ENCODE measurements around the gene YPEL1.
"Not testable (repeated sequence)": the region's sequence is repeated elsewhere in the genome, so short reads cannot be mapped to it uniquely, and the experiment has no call there.

The YPEL1 gene

DNA sequence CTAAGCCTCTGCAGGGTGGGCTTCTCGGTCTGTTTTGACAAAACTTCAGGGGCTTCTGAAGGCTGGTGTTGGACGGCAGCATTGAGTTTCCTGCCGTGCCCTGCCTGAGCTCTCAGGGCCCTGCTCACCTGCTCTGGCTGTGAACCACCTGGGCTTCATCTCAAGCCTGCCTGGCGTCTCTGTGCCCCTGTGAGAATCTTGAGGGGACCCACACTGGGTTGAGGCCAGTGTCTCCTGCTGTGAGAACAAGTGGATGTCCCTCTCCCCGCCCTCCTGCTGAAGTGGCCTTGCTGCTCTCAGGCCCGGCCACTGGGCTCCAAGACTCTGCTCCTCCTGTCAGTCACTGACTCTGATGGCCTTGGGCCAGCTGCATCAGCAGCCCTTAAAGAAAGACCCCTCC lies 39.5 kb downstream of the YPEL1 start:
- POLR2A ChIA-PET (ENCODE audit: low non-redundant PET), result no interaction called here
- CTCF ChIA-PET, result no interaction called here
- no peak for DNase-seq (ENCODE audit: low spot score)
- H3K27ac ChIP-seq, result peak overlapping the region; percentile 5; the same call in 1 of the 2 replicates
- TF ChIP-seq, protein P1, sequence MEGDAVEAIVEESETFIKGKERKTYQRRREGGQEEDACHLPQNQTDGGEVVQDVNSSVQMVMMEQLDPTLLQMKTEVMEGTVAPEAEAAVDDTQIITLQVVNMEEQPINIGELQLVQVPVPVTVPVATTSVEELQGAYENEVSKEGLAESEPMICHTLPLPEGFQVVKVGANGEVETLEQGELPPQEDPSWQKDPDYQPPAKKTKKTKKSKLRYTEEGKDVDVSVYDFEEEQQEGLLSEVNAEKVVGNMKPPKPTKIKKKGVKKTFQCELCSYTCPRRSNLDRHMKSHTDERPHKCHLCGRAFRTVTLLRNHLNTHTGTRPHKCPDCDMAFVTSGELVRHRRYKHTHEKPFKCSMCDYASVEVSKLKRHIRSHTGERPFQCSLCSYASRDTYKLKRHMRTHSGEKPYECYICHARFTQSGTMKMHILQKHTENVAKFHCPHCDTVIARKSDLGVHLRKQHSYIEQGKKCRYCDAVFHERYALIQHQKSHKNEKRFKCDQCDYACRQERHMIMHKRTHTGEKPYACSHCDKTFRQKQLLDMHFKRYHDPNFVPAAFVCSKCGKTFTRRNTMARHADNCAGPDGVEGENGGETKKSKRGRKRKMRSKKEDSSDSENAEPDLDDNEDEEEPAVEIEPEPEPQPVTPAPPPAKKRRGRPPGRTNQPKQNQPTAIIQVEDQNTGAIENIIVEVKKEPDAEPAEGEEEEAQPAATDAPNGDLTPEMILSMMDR (conservative IDR thresholded peaks at IDR 0.05; ENCODE audit: low read depth), result no peak

DNA sequence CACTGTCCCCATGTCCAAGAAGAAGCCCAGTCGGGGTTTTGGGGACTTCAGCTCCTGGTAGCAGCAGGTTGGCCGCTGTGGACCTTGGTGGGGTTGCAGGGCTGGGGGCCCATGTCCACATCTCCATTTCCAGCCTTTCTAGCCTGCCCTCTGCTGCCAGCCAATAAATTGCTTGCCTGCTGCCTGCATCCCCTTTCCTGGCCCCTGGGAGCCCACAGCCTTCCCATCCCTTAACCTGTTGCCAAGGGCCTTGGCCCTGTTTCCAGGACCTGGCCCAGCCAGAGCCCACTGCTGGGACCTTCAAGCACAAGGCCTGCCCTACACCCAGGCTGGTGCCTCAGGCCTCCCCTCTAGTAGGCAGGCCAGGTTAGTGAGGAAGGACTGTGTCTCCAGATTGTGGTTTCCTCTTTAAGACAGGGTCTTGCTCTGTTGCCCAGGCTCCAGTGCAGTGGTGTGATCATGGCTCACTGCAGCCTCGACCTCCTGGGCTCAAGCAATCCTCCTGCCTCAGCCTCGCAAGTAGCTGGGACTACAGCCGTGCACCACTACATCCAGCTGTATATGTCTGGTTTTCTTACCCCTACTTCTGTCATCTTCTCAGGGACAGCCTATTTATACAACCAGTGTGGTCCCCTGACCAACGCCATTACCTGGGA lies 40.0 kb downstream of the YPEL1 start:
- CTCF ChIA-PET, result no interaction called here
- POLR2A ChIA-PET (ENCODE audit: low non-redundant PET), result no interaction called here
- no peak for DNase-seq (ENCODE audit: low spot score)
- H3K27ac ChIP-seq, result no peak overlapping the region
- TF ChIP-seq, protein P1 (conservative IDR thresholded peaks at IDR 0.05; ENCODE audit: low read depth), result no peak

DNA sequence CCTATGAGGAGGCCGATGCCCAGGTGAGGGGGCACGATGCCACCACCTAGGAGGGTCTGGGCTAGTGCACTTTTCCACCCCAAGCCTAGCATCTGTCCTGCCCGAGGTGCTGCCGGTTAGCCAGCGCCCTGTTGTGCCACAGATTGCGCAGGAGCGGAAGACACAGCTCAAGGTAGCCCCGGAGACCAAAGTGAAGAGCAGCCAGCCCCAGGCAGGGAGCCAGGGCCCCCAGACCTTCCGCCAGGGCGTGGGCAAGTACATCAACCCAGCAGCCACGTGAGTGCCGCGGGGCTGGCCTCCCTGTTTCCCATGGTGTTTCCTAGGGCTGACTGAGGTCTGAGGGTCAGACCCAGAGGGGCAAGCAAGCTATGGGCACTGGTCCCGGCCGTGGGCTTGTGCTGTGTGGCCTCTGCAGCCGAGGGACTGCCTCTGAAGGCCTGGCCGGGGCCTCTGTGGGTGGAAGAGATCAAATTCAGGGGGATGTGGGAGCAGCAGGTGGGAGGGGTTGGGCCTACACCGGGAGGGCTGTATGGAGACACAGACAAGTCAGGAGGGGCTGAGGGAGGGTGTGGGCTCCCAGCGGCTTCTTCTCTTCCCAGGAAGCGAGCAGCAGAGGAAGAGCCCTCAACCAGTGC lies 40.7 kb downstream of the YPEL1 start:
- no peak overlapping the region for H3K27ac ChIP-seq
- POLR2A ChIA-PET (ENCODE audit: low non-redundant PET), result no interaction called here
- TF ChIP-seq, protein P1 (conservative IDR thresholded peaks at IDR 0.05; ENCODE audit: low read depth), result no peak
- DNase-seq (ENCODE audit: low spot score), result no peak
- CTCF ChIA-PET, result no interaction called here

DNA sequence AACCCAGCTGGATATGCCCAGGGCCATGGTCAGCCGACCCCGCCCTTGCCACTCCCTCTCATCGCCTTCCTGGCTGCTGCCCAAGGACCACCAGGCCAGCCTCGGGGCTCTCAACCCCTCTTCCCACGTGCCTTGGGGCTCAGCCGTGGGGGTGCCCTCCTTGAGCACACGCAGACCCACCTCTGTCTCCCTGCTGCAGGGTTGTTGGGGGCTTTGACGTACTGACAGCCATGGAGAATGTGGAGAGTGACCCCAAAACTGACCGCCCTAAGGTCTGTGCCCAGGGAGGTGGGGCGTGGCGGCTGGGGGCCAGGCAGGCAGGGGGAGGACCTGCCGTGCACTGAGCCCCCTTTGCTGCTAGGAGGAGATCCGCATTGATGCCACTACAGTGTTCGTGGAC lies 41.2 kb downstream of the YPEL1 start:
- POLR2A ChIA-PET (ENCODE audit: low non-redundant PET), result no interaction called here
- TF ChIP-seq, protein P1 (conservative IDR thresholded peaks at IDR 0.05; ENCODE audit: low read depth), result no peak
- no peak overlapping the region for H3K27ac ChIP-seq
- CTCF ChIA-PET, result no interaction called here
- DNase-seq (ENCODE audit: low spot score), result no peak

DNA sequence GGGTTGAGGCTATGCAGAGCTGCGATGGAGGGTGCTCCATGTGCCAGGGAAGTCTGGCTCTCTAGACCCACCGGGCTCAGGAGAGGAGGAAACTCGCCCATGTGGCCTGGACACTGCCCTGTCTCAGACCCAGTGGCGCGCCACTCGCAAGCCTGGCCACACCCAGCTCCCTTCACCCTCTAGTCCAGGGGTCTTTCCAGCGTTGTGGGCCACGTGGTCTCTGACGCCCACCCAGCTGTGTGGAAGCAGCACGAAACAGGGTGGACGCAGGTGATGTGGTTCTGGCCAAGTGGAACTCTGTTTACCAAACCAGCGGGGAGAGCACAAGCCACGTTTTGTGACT lies 41.6 kb downstream of the YPEL1 start:
- DNase-seq (ENCODE audit: low spot score), result no peak
- ChIA-PET CTCF (no interaction called here), POLR2A (ENCODE audit: low non-redundant PET) (no interaction called here)
- TF ChIP-seq, protein P1 (conservative IDR thresholded peaks at IDR 0.05; ENCODE audit: low read depth), result no peak
- H3K27ac ChIP-seq, result no peak overlapping the region

DNA sequence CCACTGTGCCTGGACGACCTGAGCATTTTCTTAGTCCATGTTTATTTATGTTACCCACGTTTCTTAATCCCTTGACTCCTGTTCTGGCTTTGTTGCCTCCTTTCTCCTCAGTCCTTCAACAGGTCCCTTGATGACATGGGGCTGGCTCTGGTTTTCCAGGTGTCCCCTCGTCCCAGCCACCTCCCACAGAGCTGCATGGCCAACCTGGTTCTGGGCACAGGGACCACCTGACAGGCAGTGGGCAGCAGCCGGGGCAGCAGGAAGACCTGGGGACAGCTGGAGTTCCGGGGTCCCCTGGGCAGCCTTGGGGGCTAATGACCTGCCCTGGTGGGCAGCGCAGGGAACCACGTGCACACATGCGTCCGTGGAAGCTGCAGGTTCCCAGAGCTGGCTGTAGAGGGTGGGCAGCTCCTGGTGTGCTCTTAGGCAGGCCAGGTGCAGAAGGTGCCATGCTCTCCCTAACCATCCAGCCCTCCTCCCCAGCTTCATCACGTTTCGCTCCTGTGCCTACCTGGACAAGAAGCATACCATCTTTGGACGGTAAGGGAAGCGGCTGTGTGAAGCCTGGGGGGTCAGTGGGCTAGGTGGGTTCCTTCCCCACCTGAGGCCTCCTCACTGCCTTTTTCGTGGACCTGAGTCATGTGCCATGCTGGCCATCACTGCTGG lies 42.1 kb downstream of the YPEL1 start:
- POLR2A ChIA-PET (ENCODE audit: low non-redundant PET), result no interaction called here
- H3K27ac ChIP-seq, result no peak overlapping the region
- CTCF ChIA-PET, result no interaction called here
- no peak for DNase-seq (ENCODE audit: low spot score)
- TF ChIP-seq, protein P1 (conservative IDR thresholded peaks at IDR 0.05; ENCODE audit: low read depth), result no peak

DNA sequence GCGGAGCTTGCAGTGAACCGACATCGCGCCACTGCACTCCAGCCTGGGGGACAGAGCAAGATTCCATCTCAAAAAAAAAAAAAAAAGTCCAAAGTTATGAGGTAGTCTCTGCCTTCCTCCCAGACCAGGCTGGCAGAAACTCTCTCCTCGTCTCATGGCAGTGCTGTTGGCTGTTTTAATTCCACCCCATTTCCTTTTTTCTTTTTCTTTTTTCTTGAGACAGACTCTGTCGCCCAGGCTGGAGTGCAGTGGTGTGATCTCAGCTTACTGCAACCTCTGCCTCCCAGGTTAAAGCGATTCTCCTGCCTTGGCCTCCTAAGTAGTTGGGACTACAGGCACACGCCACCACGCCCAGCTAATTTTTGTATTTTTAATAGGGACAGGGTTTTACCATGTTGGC lies 42.7 kb downstream of the YPEL1 start:
- POLR2A ChIA-PET (ENCODE audit: low non-redundant PET); DNase-seq (ENCODE audit: low spot score); CTCF ChIA-PET; H3K27ac ChIP-seq: not testable (repeated sequence)
